GM18499 (cell line): ENCODE measurements around the gene PPP2R2B.
"Not testable (repeated sequence)": the region's sequence is repeated elsewhere in the genome, so short reads cannot be mapped to it uniquely, and the experiment has no call there.

ENCODE experiments used
- ATAC-seq: cut with Tn5 transposase; IDR thresholded peaks from one replicate; pipeline ENCODE4 v1.9.1; 2021; ENCODE audit warnings: moderate number of reproducible peaks; ENCODE audit not compliant: insufficient read depth, unreplicated experiment

The PPP2R2B gene

GRCh38 chr5:146574713-146575112, 303.8 kb downstream of the PPP2R2B start:
- ATAC-seq, result no peak

GRCh38 chr5:146568161-146568560, 310.4 kb downstream of the PPP2R2B start:
- ATAC-seq, result no peak

- peak; percentile 88 for ATAC-seq
These were observed 312.7 kb downstream of the PPP2R2B start for GRCh38 chr5:146565764-146566367.

- no peak for ATAC-seq
These were observed 314.4 kb downstream of the PPP2R2B start for GRCh38 chr5:146564007-146564762.

- ATAC-seq, result no peak
These were observed 316.1 kb downstream of the PPP2R2B start for GRCh38 chr5:146562461-146562860.

- ATAC-seq, result no peak
These were observed 316.8 kb downstream of the PPP2R2B start for GRCh38 chr5:146561711-146562110.

DNA sequence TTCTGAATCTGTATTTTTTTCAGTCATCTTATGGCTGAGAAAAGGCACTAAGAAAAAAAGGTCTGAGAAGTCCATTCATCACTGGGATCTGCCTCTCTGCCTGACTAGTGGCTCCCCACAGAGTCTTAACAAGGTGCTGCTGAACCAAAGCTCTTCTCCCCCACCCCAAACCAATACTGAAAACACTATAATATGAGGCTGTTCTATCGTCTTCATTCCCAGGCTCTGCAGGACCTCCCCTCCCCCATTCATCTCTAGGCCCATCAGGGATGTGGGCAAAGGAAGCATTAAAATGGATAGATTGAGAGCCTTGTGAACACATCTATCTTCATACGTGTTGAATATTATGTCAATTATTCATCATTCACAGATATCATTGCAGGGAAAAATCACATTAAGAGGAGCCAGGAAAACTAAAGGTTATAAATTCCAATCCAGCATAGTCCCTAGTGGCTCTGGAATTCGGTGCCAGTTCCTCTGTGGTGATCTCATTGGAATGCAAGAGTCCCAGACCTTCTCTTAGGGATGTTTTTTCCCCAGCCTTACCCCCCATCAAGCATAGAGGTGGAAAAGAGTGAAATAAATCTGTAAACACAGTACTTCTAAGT, 318.2 kb downstream of the PPP2R2B start:
- no peak for ATAC-seq

GRCh38 chr5:146556884-146557283, 321.7 kb downstream of the PPP2R2B start:
- not testable (repeated sequence) for ATAC-seq

DNA sequence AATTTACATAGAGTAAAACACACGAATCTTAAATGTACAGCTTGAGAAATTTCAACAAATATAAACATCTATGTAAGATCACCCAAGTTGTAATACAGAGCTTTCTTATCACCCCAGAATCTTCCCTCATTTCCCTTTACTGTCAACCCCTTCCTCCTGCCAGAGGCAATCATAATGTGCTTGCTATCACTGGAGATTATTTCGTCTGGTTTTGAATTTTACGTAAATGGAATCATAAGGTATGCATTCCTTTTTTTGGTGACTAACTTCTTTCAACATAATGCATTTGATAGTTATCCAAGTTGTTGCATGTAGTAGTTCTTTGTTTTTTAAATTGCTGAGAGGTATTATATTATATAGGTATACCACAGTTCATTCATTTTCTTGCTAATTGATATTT, 325.1 kb downstream of the PPP2R2B start:
- ATAC-seq, result no peak

DNA sequence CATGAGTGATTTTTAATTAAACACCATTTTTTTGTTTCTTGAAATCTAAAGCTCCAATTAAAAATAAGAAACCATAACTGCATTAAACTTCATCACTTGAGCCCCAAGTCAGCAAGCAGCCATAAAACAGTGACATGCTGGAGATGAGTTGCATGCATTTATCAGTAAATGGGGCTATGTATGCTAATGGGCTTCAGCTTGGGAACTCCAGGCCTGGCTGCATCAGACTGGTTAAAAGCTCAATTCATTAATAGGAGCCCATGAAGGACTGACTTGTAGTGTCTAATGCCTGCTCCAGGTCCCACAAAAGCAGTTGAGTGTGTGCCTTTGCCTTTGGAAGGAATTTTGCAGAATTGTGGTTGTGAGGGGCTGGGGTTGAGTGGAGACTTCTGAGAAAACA, 328.9 kb downstream of the PPP2R2B start:
- ATAC-seq, result no peak

- ATAC-seq, result peak; percentile 65
These were observed 329.6 kb downstream of the PPP2R2B start for GRCh38 chr5:146548781-146549449.

DNA sequence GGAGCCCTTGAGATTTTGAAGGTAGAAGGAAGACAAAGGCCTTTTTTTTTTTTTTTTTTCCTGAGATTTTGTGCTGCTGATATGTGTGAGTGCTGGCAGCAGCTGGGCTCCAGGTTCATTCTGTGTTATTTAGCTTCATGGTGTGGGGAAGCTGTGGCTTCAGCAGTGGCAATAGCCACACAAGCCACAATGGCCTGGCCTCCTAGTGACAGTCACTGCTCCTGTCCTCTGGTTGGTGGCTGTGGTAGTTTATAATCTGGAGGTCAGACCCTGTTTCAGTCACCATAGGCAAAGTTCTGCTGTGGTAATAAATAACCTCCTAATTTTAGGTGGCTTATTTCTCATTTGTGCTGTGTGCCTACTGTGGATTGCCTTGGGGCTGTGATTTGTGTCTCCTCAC, 334.3 kb downstream of the PPP2R2B start:
- ATAC-seq, result no peak

DNA sequence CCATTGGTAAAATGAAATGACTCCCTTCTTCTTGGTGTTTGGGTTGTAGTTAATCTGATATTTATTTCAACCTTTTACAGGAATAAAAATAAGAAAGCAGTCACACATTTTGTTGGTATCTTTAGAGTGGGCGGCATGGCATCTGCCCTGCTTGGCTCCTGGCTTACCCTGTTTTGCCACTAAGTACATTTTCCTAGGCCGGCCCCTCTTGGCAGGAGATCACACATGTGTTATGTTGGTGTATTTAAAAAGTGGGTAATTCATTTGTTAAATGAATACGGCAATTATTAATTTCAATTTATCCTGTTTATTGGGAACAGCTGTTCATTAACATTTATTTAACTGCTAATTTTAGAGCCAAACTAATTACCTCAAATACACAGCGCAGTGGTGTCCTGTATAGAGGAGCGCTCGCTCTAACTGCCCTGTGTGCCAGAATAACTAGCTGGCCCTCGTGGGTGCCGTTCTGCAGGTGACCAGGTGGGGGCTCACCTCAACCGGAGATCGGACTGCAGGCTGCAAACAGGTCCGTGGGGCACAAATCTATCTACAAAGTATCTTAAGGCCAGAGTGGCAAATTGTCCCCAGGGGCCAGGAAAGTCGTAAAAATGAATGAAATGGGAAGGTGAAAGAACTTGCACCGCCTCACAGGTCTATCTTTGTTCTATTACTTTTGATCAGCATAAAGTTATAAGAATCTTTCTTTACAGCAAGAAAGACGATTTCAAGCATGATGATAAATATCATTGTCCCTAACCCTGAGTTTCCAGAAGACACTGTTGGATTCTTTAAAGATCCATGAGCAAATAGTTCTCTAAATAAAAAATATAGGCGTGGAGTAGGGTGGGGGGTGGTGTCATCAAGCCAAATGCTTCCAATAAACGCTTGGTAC, 336.4 kb downstream of the PPP2R2B start:
- peak; percentile 90 for ATAC-seq

- no peak for ATAC-seq
These were observed 338.1 kb downstream of the PPP2R2B start for GRCh38 chr5:146540414-146540813.

DNA sequence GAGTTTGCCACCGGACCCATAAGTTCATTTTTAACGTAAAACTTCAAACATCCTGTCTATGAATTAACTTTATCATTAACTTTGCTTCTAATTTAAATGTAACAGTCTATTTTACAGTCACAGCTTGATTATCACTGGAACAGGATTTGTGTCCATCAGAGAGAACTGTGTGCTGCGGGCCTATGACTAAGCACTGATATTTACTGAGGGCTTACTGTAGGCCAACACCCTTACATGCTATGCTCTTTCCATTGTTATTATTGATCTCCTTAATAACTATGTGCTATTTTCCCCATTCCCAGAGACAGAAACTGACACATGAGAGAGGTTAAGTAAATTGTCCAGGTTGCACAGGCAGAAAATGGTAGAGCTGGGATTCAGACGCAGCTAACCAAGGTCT, 338.6 kb downstream of the PPP2R2B start:
- ATAC-seq, result no peak

DNA sequence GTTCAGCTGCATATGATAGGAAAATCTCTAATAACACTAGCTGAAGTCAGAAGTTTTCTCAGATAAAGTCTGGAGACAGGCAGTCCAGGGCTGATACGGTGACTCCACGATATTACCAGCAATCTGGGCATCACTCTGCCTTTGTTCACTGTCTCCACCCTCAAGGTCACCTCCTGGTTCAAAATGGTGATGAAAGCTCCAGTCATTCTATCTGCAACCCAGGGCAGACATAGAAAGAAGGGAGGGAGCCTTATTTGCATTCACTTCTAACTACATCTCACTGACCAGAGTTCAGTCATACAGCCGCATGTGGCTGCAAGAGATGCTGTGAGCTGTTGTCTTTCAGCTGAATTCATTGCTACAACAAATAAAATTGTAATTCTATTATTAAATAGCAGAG, 340.1 kb downstream of the PPP2R2B start:
- no peak for ATAC-seq

DNA sequence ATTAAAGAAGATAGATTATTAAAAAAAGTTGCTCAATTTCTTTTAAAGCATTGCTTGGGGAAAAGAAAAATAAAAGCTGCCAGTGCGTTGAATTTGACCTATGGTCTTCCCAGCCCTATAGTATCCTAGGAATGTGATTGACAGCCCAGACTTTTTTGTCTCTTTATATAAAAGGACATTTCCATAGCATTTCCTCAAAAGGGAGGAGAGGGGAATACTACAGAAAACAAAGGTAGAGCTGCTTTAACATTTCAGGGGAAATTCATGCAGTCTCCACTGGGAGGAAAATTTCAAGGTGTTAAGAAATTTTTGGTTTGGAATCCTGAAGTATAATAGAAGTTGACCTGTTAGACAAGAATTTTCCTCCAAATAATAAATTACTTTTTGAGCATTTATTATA, 344.7 kb downstream of the PPP2R2B start:
- ATAC-seq, result no peak

GRCh38 chr5:146533260-146533857, 345.2 kb downstream of the PPP2R2B start:
- ATAC-seq, result peak; percentile 96
